ENCODE results near the gene ZDHHC3.

ZDHHC3 gene

DNA sequence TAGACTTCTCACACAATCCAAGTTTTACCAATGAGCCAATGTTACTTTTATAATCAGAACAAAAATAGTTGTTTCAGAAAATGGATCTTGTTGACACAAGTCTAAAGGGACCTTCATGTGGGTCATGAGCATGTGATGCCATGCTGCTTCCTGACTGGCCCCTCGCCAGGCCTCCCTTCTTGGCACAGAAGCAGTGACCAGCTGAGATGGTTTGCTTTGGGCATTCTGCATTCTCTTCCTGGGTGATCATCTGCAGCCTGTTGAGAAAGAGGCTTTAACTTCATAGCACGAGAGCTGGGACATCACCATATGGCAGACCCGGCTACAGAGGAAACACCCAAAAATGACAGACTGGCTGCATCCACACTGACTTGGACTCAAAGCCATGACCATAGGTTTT lies 55.9 kb downstream of the ZDHHC3 start:
- H2BK120ac ChIP-seq (ENCODE audit: low read depth, low read length) = no peak overlapping the region
- no peak overlapping the region for H2BK15ac ChIP-seq (ENCODE audit: low read depth, poor library complexity, severe bottlenecking)
- H3K9me3 ChIP-seq (ENCODE audit: control insufficient read depth, low read length) = no peaks in the 10 kb centered on the region
- H2BK12ac ChIP-seq (ENCODE audit: low read length in 2 of 2) = no peak overlapping the region
- H3K9ac ChIP-seq (ENCODE audit: low read length) = no peak overlapping the region
- no peaks in the 10 kb centered on the region for H3K4me1 ChIP-seq (ENCODE audit: control insufficient read depth, insufficient read depth, low read depth, low read length)
- H3K23ac ChIP-seq (ENCODE audit: low read length in 2 of 2) = no peak overlapping the region
- no peak for DNase-seq
- no peak overlapping the region for H2BK5ac ChIP-seq (ENCODE audit: low read depth, low read length, poor library complexity, severe bottlenecking)
- no peak overlapping the region for H3K27ac ChIP-seq (ENCODE audit: low read length, poor library complexity, severe bottlenecking)
- H3K4ac ChIP-seq (ENCODE audit: low read depth in 1 of 2, low read length in 2 of 2) = no peak overlapping the region
- 95% methylated on average over 3 of the region's 3 CpGs for WGBS
- no peak overlapping the region for H4K91ac ChIP-seq (ENCODE audit: low read length)
- H3K36me3 ChIP-seq (ENCODE audit: control insufficient read depth in 1 of 2, insufficient read depth in 2 of 2, low read depth in 1 of 2, low read length in 2 of 2) = peaks cover 34 to 43% of the 10 kb centered on the region in 2 experiments
- no peak overlapping the region for H2AFZ ChIP-seq (ENCODE audit: low read depth, low read length)
- H3K79me1 ChIP-seq (replicated peaks; ENCODE audit: low read length, poor library complexity, severe bottlenecking) = no peaks in the 10 kb centered on the region
- no peak overlapping the region for H2AK5ac ChIP-seq (ENCODE audit: low read length, severe bottlenecking)
- H3K4me2 ChIP-seq (ENCODE audit: low read length, poor library complexity, severe bottlenecking) = no peak overlapping the region
- no peak overlapping the region for H3K18ac ChIP-seq (ENCODE audit: low read depth in 1 of 2, low read length in 2 of 2)
- H3K14ac ChIP-seq (ENCODE audit: low read length in 2 of 2) = no peak overlapping the region
- no peak overlapping the region for H3K4me3 ChIP-seq (ENCODE audit: insufficient read depth in 1 of 2, low read depth in 1 of 2, low read length in 2 of 2)
- H3K27me3 ChIP-seq (ENCODE audit: control insufficient read depth in 1 of 2, insufficient read depth in 1 of 2, low read length in 2 of 2) = no peaks in the 10 kb centered on the region
- no peak overlapping the region for H4K8ac ChIP-seq (ENCODE audit: low read length)

DNA sequence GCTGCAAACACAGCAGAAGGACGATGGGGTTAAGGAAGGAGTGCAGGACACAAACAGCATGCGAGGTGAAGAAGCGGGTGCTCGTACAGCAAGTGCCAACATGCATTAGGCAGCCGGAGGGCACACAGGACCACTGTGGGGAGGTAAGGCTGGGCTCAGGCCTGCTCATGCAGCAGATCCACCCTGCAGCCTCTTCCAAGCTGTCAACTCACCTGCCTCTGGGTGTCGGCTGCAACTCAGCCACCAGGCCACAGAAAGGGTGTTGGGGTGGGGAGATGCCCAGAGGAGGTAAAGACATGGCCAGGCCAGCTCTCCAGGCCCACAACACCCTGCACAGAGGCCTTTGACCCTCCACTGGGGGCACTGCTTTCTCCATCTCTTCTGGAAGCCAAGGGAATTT lies 57.4 kb downstream of the ZDHHC3 start:
- Histone ChIP-seq H3K79me1 (replicated peaks; ENCODE audit: low read length, poor library complexity, severe bottlenecking) (no peaks in the 10 kb centered on the region), H2BK12ac (ENCODE audit: low read length in 2 of 2) (no peak overlapping the region), H3K9me3 (ENCODE audit: control insufficient read depth, low read length) (no peaks in the 10 kb centered on the region), H3K23ac (ENCODE audit: low read length in 2 of 2) (no peak overlapping the region), H4K8ac (ENCODE audit: low read length) (no peak overlapping the region), H2BK5ac (ENCODE audit: low read depth, low read length, poor library complexity, severe bottlenecking) (no peak overlapping the region), H3K18ac (ENCODE audit: low read depth in 1 of 2, low read length in 2 of 2) (no peak overlapping the region), H3K4me1 (ENCODE audit: control insufficient read depth, insufficient read depth, low read depth, low read length) (no peaks in the 10 kb centered on the region), H3K27me3 (ENCODE audit: control insufficient read depth in 1 of 2, insufficient read depth in 1 of 2, low read length in 2 of 2) (no peaks in the 10 kb centered on the region), H2AFZ (ENCODE audit: low read depth, low read length) (no peak overlapping the region), H3K14ac (ENCODE audit: low read length in 2 of 2) (no peak overlapping the region), H2BK15ac (ENCODE audit: low read depth, poor library complexity, severe bottlenecking) (no peak overlapping the region), H3K4ac (ENCODE audit: low read depth in 1 of 2, low read length in 2 of 2) (no peak overlapping the region), H3K4me2 (ENCODE audit: low read length, poor library complexity, severe bottlenecking) (no peak overlapping the region), H2AK5ac (ENCODE audit: low read length, severe bottlenecking) (no peak overlapping the region), H2BK120ac (ENCODE audit: low read depth, low read length) (no peak overlapping the region), H3K27ac (ENCODE audit: low read length, poor library complexity, severe bottlenecking) (no peak overlapping the region), H3K36me3 (ENCODE audit: control insufficient read depth in 1 of 2, insufficient read depth in 2 of 2, low read depth in 1 of 2, low read length in 2 of 2) (peaks cover 32 to 40% of the 10 kb centered on the region in 2 experiments), H4K91ac (ENCODE audit: low read length) (no peak overlapping the region), H3K9ac (ENCODE audit: low read length) (no peak overlapping the region), H3K4me3 (ENCODE audit: insufficient read depth in 1 of 2, low read depth in 1 of 2, low read length in 2 of 2) (no peak overlapping the region)
- DNase-seq = no peak
- 97% methylated on average over 6 of the region's 6 CpGs for WGBS

DNA sequence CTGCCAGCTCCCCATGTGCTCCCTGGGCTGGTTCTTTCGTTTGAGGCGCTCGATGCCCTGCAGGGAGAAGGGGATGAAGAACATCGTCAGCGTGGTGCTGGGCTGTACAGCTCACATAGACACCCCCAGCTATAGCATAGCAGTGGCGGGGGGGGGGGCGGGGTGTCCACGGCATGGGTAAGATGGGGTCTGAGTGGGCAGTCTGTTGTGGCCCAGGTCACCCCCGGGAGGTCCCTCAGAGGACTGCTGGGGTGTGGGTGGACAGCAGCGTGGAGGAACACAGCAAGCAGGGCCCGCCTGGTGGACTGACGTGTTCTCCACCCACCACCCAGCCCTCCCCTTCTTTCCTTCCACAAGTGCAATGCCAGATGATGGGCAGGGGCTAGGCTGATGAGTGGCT lies 57.9 kb downstream of the ZDHHC3 start:
- Histone ChIP-seq H3K27me3 (ENCODE audit: control insufficient read depth in 1 of 2, insufficient read depth in 1 of 2, low read length in 2 of 2) (no peaks in the 10 kb centered on the region), H3K18ac (ENCODE audit: low read depth in 1 of 2, low read length in 2 of 2) (no peak overlapping the region), H3K27ac (ENCODE audit: low read length, poor library complexity, severe bottlenecking) (no peak overlapping the region), H3K79me1 (replicated peaks; ENCODE audit: low read length, poor library complexity, severe bottlenecking) (no peaks in the 10 kb centered on the region), H3K4me3 (ENCODE audit: insufficient read depth in 1 of 2, low read depth in 1 of 2, low read length in 2 of 2) (no peak overlapping the region), H3K4ac (ENCODE audit: low read depth in 1 of 2, low read length in 2 of 2) (no peak overlapping the region), H4K8ac (ENCODE audit: low read length) (no peak overlapping the region), H3K9me3 (ENCODE audit: control insufficient read depth, low read length) (no peaks in the 10 kb centered on the region), H2AFZ (ENCODE audit: low read depth, low read length) (no peak overlapping the region), H2BK5ac (ENCODE audit: low read depth, low read length, poor library complexity, severe bottlenecking) (no peak overlapping the region), H3K36me3 (ENCODE audit: control insufficient read depth in 1 of 2, insufficient read depth in 2 of 2, low read depth in 1 of 2, low read length in 2 of 2) (peaks cover 32 to 40% of the 10 kb centered on the region in 2 experiments), H3K4me1 (ENCODE audit: control insufficient read depth, insufficient read depth, low read depth, low read length) (no peaks in the 10 kb centered on the region), H3K14ac (ENCODE audit: low read length in 2 of 2) (no peak overlapping the region), H2BK15ac (ENCODE audit: low read depth, poor library complexity, severe bottlenecking) (no peak overlapping the region), H2BK12ac (ENCODE audit: low read length in 2 of 2) (no peak overlapping the region), H2AK5ac (ENCODE audit: low read length, severe bottlenecking) (no peak overlapping the region), H2BK120ac (ENCODE audit: low read depth, low read length) (no peak overlapping the region), H3K9ac (ENCODE audit: low read length) (no peak overlapping the region), H3K23ac (ENCODE audit: low read length in 2 of 2) (no peak overlapping the region), H4K91ac (ENCODE audit: low read length) (no peak overlapping the region), H3K4me2 (ENCODE audit: low read length, poor library complexity, severe bottlenecking) (no peak overlapping the region)
- no peak for DNase-seq
- 100% methylated on average over 3 of the region's 12 CpGs for WGBS

DNA sequence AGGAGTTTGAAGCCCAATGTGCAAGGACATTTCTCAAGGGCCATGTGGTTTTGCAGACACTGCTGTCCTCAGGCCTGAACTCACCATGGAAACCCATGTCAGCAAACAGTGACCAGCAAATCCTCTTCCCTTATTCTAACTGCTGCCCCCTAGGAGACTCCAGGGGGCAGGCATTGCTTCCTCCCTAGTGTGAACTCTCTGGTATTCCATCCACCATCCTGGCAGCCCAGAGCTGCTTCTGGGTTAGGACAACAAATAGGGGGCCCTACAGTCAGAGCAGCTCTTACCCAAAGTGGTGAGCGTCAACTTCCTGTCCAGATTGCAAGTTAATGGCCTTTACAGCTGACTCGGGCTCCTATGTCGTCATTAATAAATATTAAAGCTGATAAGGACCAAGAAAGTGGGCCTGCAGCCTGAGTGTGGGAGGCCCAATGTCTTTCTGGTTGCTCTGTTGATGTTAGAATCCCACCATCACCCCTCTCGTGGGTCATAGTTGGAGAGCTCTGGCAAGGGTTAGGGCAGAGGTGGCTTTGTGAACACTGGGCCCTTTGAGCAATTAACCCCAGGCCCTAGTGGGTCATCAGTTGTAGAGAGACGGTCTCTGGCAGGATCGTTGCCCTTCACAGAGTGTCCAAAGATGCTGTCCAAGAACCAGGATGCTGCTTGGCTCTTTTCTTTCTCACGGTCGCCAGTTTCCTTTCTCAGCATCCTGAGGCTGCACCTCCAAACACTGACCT lies 60.1 kb downstream of the ZDHHC3 start:
- H2AK5ac ChIP-seq (ENCODE audit: low read length, severe bottlenecking) = no peak overlapping the region
- no peak overlapping the region for H3K4me3 ChIP-seq (ENCODE audit: insufficient read depth in 1 of 2, low read depth in 1 of 2, low read length in 2 of 2)
- no peak overlapping the region for H4K8ac ChIP-seq (ENCODE audit: low read length)
- peaks cover 4% of the 10 kb centered on the region for H3K9me3 ChIP-seq (ENCODE audit: control insufficient read depth, low read length)
- H3K4me1 ChIP-seq (ENCODE audit: control insufficient read depth, insufficient read depth, low read depth, low read length) = no peaks in the 10 kb centered on the region
- H3K4me2 ChIP-seq (ENCODE audit: low read length, poor library complexity, severe bottlenecking) = no peak overlapping the region
- H3K27ac ChIP-seq (ENCODE audit: low read length, poor library complexity, severe bottlenecking) = no peak overlapping the region
- H3K4ac ChIP-seq (ENCODE audit: low read depth in 1 of 2, low read length in 2 of 2) = no peak overlapping the region
- no peak overlapping the region for H4K91ac ChIP-seq (ENCODE audit: low read length)
- H2AFZ ChIP-seq (ENCODE audit: low read depth, low read length) = no peak overlapping the region
- H3K9ac ChIP-seq (ENCODE audit: low read length) = no peak overlapping the region
- peaks cover 19 to 21% of the 10 kb centered on the region in 2 experiments for H3K36me3 ChIP-seq (ENCODE audit: control insufficient read depth in 1 of 2, insufficient read depth in 2 of 2, low read depth in 1 of 2, low read length in 2 of 2)
- H3K27me3 ChIP-seq (ENCODE audit: control insufficient read depth in 1 of 2, insufficient read depth in 1 of 2, low read length in 2 of 2) = no peaks in the 10 kb centered on the region
- no peak overlapping the region for H2BK15ac ChIP-seq (ENCODE audit: low read depth, poor library complexity, severe bottlenecking)
- H2BK120ac ChIP-seq (ENCODE audit: low read depth, low read length) = no peak overlapping the region
- H3K18ac ChIP-seq (ENCODE audit: low read depth in 1 of 2, low read length in 2 of 2) = no peak overlapping the region
- peak; percentile 83 for DNase-seq
- no peak overlapping the region for H2BK12ac ChIP-seq (ENCODE audit: low read length in 2 of 2)
- H3K14ac ChIP-seq (ENCODE audit: low read length in 2 of 2) = no peak overlapping the region
- H3K79me1 ChIP-seq (replicated peaks; ENCODE audit: low read length, poor library complexity, severe bottlenecking) = no peaks in the 10 kb centered on the region
- no peak overlapping the region for H3K23ac ChIP-seq (ENCODE audit: low read length in 2 of 2)
- 81% methylated on average over 8 of the region's 8 CpGs for WGBS
- H2BK5ac ChIP-seq (ENCODE audit: low read depth, low read length, poor library complexity, severe bottlenecking) = no peak overlapping the region

Measured in mesenchymal stem cell (in vitro differentiated cells and primary cell).